ENCODE data around the gene SLC10A7.

GRCh38 chr4:146367347-146367746 is 154.4 kb downstream of the SLC10A7 start:
- TF ChIP-seq, protein P1, sequence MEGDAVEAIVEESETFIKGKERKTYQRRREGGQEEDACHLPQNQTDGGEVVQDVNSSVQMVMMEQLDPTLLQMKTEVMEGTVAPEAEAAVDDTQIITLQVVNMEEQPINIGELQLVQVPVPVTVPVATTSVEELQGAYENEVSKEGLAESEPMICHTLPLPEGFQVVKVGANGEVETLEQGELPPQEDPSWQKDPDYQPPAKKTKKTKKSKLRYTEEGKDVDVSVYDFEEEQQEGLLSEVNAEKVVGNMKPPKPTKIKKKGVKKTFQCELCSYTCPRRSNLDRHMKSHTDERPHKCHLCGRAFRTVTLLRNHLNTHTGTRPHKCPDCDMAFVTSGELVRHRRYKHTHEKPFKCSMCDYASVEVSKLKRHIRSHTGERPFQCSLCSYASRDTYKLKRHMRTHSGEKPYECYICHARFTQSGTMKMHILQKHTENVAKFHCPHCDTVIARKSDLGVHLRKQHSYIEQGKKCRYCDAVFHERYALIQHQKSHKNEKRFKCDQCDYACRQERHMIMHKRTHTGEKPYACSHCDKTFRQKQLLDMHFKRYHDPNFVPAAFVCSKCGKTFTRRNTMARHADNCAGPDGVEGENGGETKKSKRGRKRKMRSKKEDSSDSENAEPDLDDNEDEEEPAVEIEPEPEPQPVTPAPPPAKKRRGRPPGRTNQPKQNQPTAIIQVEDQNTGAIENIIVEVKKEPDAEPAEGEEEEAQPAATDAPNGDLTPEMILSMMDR (conservative IDR thresholded peaks at IDR 0.05 in 1 of 2, IDR thresholded peaks at IDR 0.05 in 1 of 2; ENCODE audit: extremely low read depth in 1 of 2, insufficient read depth in 1 of 2, low read depth in 1 of 2, low read length in 2 of 2) = no peak
- no peak for TF ChIP-seq EZH2 (IDR thresholded peaks at IDR 0.05; ENCODE audit: borderline replicate concordance, low read length)

Measured in mammary epithelial cell (primary cell).